RPMI7951 (cell line): ENCODE measurements around the gene GJA8. TPM values are rescaled to one million over a fixed set of nuclear protein-coding genes. Genes with fewer than 3 reads are reported as not detected.
"Not testable (repeated sequence)": the region's sequence is repeated elsewhere in the genome, so short reads cannot be mapped to it uniquely, and the experiment has no call there.

ENCODE experiments used
- DNase-seq: peaks from one replicate; pipeline ENCODE4 v3.0.0-alpha.2; 2012; ENCODE audit warnings: low read depth
- total RNA-seq: library from RNA; depleted of rRNA; stranded (reverse); fragments of >200 nt; shearing (Covaris generic); gene quantifications from 2 replicates; pipeline ENCODE4 v1.2.3, GENCODE V29; 2014; rRNA removed

The GJA8 gene
- 0.12 TPM in 1 of 2 replicates, not detected in the other for total RNA-seq

- peak; percentile 57 for DNase-seq
Measured at GRCh38 chr1:147902253-147902845, at the start of gene GJA8. Gene GJA8, plus strand, starts transcription at chr1:147902795. Its CDS starts 5,161 bp downstream, at chr1:147907956.

DNA sequence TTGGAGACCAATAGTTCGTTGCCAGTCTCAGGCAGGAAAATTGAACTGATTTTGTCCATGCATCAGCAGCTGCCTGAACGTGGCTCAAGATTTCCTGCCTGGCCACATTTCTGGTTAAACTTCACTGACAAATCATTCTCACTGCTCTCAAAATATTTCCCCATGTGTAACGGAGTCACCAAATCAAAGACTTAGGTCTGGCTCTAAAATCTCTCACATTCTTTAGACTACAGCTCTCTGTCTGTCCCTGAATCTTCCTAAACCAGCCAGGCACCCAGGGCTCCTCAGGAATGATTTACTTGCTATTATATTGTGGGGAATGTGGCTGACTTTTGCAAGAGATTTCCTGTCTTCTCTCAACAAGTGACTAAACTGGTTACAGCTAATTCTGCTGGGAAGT, 49.2 kb upstream of the GJA8 start:
- DNase-seq = no peak

- DNase-seq = not testable (repeated sequence)
Measured at GRCh38 chr1:147854989-147855388, 47.6 kb upstream of the GJA8 start.

DNA sequence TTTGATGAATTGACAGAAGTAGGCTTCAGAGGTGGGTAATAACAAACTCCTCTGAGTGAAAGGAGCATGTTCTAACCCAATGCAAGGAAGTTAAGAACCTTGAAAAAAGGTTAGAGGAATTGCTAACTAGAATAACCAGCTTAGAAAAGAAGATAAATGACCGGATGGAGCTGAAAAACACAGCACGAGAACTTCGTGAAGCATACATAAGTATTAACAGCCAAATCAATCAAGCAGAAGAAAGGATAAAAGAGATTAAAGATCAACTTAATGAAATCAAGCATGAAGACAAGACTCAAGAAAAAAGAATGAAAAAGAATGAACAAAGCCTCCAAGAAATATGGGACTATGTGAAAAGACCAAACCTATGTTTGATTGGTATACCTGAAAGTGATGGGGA, 46.6 kb upstream of the GJA8 start:
- not testable (repeated sequence) for DNase-seq

DNA sequence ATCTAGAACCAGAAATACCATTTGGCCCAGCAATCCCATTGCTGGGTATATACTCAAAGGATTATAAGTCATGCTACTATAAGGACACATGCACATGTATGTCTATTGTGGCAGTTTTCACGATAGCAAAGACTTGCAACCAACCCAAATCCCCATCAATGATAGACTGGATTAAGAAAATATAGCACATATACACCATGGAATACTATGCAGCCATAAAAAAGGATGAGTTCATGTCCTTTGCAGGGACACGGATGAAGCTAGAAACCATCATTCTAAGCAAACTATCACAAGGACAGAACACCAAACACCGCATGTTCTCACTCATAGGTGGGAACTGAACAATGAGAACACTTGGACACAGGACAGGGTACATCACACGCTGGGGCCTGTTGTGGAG, 35.4 kb upstream of the GJA8 start:
- DNase-seq = not testable (repeated sequence)

DNA sequence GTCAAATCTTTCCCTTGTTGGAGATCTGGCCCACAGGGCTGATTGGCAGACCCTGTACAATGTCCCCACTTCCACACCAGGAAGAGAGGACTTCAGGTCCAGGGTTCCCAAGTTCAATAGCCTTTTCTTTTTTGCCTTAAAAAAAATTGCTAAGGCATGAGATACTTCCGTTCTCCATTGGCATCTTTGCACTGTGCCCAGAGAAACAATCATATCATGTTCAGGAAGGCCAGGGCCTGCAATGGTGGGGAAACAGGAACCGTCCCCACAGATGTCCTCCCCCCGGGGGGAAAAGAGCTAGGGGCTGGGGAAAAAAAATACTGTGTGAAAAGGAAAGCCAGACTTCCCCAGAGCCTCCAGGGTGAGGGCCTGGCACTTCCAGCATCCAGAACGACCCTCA, 24.6 kb upstream of the GJA8 start:
- no peak for DNase-seq

GRCh38 chr1:147879911-147880310, 22.7 kb upstream of the GJA8 start:
- DNase-seq = no peak

DNA sequence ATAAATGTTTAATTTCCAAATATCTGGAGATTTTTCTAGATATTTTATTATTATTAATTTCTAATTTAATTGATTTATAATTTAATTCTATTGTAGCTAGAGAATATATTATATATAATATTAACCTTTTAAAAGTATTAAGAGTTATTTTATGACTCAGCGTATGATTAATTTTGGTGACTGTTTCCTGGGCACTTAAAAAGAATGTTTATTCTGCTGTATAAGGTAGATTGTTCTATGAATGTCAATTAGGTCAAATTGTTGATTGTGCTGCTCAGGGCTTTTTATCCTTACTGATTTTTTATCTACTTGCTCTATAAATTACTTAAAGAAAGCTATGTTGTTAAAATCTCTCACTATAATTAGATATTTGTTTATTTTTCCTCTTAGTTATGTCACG, 20.1 kb upstream of the GJA8 start:
- no peak for DNase-seq

DNA sequence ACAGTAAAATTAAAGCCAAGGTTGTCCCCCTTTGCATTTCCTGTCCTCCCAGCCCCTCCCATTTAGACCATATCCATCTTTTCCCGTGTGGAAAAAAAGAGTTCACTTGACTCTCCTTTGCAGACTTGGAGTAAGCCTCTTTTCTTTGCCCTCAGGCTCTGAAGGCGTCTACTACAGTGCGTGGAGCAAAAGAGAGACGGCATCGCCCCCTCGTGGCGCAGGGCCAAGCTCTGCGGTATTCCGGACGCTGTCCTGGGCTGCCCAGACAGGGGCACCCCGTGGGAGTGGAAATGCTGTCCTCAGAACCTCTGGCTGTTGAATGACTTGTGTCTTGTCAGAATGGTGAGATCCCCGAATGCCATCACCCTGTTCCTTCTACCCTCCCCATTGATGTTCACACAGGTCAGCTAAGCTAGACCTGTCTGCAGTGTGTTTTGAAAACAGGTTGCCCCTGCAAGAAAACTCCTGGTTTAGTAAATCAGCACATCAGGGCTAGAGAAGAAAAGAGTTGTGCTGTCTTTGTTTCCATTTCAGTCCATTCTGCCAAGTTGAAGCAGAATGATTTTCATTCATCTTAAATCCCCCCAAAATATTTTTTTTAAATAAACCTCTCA, 12.3 kb upstream of the GJA8 start:
- DNase-seq = peak; percentile 68

DNA sequence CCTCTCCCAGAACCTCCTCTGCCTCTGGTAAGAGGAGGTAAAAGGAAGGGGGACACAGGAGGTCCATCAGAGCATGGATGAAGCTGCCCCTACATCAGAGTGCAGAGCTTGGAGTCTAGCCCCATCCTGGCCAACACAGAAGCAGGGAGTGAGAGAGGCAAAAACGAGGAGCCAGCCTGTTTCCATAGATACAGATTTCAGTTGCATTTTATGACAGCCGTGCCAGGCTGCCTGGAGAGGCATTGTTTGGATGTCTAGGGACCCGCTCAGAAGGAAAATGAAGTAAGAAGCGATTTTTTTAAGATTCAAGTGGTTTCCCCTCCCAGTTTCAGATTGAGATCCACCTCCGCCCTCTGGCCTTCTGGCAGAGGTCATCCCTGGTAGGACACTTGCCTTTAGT, 11.5 kb upstream of the GJA8 start:
- DNase-seq = no peak

DNA sequence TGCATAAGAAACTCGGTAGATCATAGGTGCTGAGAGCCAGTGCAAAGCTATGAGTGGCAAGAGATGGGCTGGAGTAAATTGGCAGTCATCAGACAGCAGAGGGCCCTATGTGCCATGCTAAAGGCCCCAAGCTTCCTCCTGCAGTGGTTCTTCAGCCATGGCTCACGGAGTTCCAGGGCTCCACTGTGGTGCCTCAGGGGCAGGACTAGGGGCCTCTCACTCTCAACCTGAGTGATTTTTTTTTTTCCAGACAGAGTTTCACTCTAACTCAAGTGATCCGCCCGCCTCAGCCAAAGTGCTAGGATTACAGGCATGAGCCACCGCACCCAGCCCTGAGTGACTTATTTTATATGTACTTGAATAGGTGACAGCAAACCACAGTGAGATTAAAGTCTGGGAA, 10.4 kb upstream of the GJA8 start:
- DNase-seq = peak; percentile 24

GRCh38 chr1:147892731-147893214, 9.8 kb upstream of the GJA8 start:
- peak; percentile 49 for DNase-seq

DNA sequence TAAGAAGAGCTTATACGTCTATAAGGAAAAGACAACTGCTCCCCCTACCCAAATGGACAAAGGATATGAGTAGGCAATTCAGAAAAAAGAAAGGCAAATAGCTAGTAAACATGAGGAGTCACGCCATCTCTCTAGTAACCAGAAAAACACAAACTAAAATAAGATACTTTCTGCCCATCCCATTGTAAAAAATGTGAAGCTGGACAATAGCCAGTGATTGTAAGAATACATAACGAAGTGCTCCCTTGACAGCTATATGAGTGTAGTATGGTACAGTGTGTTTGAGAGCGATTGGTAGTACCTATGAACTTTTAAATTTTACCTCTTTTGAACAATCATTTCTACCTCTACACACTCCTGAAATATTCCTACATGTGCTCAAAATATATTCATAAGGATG, 7.5 kb upstream of the GJA8 start:
- DNase-seq = no peak

DNA sequence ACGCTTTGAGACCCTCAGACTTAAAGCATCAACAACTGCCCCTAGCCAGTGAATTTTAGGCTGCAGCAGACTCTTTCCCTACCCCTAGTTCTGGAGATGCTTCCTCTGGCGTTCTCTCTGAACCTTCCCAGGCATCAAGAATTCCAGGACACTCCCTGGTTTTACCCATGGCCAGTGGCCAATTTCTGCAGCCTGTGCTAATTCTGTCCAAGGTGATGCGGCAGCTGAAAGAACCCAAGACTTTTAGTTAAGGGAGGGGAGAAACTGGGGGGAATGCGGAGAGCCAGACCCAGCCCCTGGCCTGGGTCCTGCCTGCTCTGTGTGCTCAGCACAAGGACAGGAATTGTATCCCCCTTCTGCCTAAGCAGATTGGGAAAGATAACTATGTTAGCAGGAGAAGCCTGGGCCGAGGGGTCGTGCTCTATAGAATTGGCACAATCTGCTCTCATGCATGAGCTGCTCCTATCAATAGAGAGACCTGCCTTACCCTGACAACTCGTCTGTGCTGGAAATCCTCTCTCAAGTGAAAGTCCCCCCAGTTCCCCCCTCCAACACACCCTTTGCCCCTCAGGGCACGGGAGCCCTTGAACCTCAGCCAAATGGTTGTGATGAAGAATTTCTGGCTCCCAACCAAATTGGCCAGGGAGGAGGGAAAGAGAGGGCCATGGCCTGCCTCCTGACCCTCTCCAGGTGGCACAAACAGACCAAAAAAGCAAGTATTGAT, 5.4 kb upstream of the GJA8 start:
- DNase-seq = no peak

DNA sequence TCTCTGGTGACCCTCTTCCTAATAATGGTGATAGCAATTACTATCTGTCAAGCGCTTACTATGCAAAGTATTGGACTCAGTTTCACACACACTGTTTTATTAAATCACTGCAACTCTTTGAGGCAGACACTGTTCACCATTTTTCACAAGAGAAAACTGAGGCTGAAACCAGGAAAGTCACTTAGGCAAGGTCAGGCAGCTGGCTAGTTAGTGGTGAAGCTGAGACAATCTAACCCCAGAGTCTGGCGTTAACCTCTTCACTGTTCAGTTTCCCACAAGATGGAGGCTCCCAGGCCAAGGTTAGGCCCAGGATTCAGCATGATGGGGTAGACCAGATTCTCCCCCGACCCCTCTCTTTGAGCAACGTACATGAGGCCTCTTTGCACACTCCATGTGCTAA, 4.8 kb upstream of the GJA8 start:
- no peak for DNase-seq

- DNase-seq = no peak
Measured at GRCh38 chr1:147904726-147905125, 2.1 kb downstream of the GJA8 start.

DNA sequence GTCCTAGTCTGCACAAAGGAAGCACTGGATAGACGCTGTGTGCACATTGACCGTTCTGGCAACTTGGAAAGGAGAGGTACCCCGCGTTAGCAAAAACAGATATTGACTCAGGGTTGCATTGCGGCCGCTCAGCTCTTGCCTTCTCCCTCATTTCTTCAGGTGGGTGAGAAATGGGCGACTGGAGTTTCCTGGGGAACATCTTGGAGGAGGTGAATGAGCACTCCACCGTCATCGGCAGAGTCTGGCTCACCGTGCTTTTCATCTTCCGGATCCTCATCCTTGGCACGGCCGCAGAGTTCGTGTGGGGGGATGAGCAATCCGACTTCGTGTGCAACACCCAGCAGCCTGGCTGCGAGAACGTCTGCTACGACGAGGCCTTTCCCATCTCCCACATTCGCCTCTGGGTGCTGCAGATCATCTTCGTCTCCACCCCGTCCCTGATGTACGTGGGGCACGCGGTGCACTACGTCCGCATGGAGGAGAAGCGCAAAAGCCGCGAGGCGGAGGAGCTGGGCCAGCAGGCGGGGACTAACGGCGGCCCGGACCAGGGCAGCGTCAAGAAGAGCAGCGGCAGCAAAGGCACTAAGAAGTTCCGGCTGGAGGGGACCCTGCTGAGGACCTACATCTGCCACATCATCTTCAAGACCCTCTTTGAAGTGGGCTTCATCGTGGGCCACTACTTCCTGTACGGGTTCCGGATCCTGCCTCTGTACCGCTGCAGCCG, 5.4 kb downstream of the GJA8 start:
- no peak for DNase-seq

DNA sequence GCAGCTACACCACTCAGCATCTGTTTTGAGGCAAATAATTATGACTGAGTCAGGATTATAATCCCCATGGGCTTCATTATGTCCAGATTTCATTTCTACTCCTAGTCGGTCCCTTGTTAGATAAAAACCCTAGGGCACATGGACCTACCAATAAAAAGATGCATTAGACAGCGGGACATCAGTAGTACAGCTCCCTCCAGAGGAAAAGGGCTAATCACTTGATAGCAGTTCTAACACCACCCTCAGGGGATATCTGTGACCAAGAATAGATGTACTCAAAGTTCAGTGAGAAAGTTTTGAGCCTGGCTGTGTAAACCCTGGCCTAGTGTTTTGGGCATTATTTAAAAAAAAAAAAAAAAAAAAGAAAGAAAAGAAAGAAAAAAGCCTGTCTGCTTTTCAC, 10.0 kb downstream of the GJA8 start:
- no peak for DNase-seq

DNA sequence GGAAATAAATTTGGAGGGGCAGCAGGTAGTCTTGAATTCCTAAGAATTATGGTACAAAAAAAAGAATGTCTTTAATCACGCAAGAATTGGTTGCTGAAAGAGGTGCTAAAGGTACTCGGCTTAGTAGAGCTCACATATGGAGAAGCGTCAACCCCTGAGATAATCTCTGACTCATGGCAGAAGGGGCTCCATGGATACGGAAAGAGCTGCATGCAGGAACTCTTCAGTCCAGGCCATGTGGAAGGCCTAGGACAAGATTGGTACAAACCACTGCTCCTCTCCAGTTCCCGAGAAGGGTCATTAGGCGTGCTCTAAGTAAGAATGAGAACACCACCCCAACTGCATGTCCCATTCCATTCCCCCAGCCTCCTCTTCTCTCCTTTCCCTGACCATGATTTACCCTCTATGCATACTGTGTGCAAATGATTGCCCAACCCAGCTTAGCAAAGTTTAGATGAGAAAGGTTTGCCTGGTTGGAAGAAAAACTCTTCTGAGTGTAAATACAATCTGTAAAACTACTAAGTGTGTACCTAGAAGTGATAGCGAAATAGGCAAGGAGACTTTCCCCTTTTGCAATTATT, 10.9 kb downstream of the GJA8 start:
- DNase-seq = no peak

DNA sequence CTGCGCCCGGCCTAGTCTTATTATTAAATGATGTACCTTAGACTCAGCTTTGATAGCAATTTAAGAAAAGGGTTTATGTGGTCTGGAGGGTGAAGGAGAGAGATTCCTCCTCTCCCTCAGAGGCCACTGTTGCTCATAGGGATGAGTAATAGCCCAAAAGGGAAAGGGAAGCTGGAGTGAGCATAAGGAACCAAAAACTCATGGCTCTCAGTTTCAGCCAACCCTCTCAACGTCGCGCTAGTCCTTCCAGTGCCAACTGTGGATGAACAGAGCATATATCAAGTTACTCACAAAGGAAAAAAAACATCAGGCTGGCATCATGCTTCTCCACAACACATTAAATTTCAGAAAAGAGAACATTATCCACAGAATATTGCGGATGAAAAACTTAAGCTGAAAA, 17.3 kb downstream of the GJA8 start:
- DNase-seq = peak; percentile 9

- DNase-seq = no peak
Measured at GRCh38 chr1:147924813-147925212, 22.2 kb downstream of the GJA8 start.

- DNase-seq = not testable (repeated sequence)
Measured at GRCh38 chr1:147927215-147927614, 24.6 kb downstream of the GJA8 start.
